Left renal pelvis (tissue), 4 donors: ENCODE results near the gene PSMD13. TPM values are rescaled to one million over a fixed set of nuclear protein-coding genes. Genes with fewer than 3 reads are reported as not detected.

ENCODE experiments used
- DNase-seq, 4 donors: peaks; one replicate each; pipeline ENCODE4 v3.0.0-alpha.2; 2013; ENCODE audit warnings: low read depth in 4 of 4, low spot score in 3 of 4
- polyA plus RNA-seq, 4 donors: library from polyadenylated mRNA; unstranded; fragments of 120-200 nt; gene quantifications; one replicate each; pipeline ENCODE4 v1.2.1, GENCODE V29; 2013; ENCODE audit not compliant: insufficient read length in 4 of 4

The PSMD13 gene
- polyA plus RNA-seq, 4 donors = 103 to 148 (median 140) TPM

DNA sequence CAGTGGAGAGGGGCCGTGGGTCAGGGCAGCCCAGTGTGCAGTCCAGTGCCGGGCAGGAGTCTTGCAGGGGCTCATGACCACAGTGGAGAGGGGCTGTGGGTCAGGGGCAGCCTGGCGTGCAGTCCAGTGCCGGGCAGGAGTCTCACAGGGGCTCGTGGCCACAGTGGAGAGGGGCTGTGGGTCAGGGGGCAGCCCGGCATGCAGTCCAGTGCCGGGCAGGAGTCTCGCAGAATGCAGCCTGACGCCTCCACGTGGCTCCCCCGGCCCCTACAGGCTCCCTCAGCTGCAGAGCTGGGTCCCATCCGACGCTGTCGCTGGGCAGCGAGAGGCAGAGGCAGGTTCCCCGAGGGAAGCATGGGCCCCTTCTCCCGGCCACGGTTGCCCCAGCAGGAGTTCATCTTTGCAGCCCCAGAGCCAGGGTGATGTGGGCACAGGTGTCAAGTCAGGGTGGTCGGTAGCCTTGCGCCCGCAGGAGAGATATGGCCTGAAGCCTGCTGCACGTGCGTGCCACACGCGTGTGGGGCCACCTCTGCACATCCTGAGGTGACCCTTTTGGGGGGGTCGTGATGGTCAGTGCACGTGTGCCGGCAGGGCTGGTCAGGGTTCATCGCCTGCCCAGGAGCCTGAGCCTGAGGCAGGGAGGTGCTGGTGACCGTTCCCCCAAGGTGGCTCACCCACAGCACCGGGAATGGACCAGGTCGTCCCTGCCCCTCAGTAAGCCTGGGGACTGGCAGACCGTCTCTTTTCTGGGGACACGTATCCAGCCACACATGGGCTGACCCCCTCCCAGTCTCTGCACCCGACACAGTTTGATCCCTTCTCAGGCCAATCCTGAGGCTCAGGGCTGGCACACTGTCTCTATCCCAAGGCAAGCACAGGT, 59.6 kb downstream of the PSMD13 start:
- no peak for DNase-seq

DNA sequence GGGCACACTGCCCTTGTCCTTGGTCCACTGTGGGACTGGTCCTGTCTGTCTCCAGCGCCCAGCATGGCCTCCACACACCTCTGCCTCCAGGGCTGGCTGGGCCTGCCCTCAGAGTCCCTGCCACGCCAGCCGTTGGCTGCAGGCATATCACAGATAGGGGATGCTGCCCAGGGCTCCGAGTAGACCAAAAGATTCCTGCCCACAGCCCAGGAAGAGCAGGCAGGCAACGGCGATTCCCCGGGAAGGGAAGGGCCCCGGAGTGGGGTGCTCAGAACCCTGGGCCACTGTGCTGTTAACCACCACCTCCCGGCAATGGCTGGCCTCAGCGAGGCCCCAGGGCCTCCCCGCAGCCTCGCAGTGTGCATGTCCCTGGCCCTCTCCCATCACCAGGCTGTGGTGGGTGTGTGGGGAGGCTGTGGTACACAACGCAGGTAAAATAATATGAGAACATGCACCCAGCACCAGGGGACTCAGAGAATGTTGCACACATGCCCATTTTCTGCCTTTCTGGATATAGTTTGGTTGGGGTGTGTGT, 60.3 kb downstream of the PSMD13 start:
- DNase-seq = no peak

DNA sequence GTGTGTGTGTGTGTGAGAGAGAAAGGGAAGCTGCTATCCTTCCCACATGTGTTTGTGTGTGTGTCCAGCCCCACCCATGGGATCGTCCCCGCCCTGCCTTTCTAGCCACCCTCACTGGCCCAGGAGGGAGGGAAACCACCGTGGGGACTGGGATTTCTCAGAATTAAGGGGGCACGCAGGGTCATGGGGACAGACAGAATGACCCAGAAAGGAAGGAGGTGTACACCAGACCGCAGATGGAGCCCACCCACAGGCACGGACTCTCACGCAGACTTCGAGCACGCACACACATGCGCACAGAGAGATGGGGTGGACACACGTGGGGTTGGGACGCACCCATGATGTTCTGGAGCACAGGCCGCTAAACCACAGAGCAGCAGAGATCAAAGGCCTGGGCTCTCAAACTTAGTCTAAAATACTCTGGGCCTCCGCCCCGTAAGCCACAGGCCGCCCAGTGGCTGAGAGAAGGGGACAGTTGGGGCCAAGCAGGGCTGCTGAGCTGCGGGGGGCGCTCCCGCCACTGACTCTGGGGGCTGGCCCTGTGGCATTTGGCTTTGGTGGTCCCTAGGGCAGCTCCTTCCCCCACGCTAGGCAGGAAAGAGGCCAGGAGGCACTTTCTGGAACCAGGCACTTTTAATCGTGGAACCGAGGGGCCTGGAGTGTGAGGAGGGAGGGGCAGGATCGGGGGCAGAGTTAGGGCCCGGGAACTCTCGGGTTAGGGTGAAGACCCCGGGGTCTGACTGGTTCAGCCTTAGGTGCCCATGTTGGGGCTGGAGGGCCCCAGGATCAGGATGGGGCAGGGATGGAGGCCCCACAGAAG, 61.0 kb downstream of the PSMD13 start:
- DNase-seq = no peak

DNA sequence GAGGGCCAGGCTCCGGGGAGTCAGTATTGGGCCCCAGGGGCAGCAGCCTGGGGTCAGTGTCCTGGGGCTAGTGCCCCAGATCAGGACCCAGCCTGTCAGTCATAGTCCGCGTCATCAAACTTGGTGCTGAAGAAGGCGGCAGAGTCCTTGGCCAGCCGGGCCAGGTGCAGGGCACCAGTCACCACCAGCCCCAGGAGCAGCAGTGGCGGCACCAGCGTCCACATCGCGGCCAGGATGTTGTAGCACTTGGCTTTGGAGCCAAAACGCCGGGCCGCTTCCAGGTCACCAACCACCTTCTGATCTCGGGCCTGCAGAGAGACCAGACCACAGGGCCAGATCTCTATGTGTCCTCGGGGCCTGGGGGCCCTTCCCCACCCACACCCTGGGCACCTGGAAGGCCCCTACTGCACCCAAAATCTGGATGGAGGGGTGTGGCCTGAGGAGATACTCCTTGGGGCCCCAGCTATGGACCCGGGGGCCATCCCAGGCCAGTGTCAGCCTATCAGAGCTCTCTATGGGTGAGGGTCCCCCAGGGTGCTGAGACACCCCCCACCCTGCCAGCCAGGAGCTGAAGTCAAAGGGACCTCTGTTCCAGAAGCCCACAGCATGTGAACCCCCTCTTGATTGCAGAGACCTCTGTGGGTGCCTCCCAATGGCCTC, 61.8 kb downstream of the PSMD13 start:
- no peak for DNase-seq

GRCh38 chr11:299081-299891, 62.5 kb downstream of the PSMD13 start, which contains the start of gene IFITM5:
IFITM5 (minus strand) TSS chr11:299526; CDS start chr11:299490, 36 bp downstream.
- no peak for DNase-seq

- no peak for DNase-seq
These were observed 63.4 kb downstream of the PSMD13 start for GRCh38 chr11:299951-300735.

Other genes starting within 250 kb of the PSMD13 start
- not detected for gene SCGB1C1, start 43.9 kb upstream of the PSMD13 start, polyA plus RNA-seq
- 10 to 100 TPM; 38.7 to 46.1 (median 45.8) TPM for gene BET1L, start 29.6 kb upstream of the PSMD13 start, polyA plus RNA-seq
- 10 to 100 TPM; 68.7 to 87.3 (median 84.3) TPM for gene RIC8A, start 29.3 kb upstream of the PSMD13 start, polyA plus RNA-seq
- 10 to 100 TPM; 22.6 to 38.2 (median 25.7) TPM for gene SIRT3, start 634 bp upstream of the PSMD13 start, polyA plus RNA-seq
- gene NLRP6, start 41.4 kb downstream of the PSMD13 start, polyA plus RNA-seq = under 1 TPM; 0.04 to 0.50 (median 0.22) TPM
- gene PGGHG, start 52.1 kb downstream of the PSMD13 start, polyA plus RNA-seq = 10 to 100 TPM in 3 of 4 donors, 1 to 10 TPM in 1; 8.3 to 25.1 (median 16.7) TPM
- under 1 TPM in 3 of 4 donors, not detected in 1; 0.18 to 0.49 (median 0.35) TPM for gene IFITM5, start 62.5 kb downstream of the PSMD13 start, polyA plus RNA-seq
- 100 to 1,000 TPM; 157 to 239 (median 215) TPM for gene IFITM2, start 70.8 kb downstream of the PSMD13 start, polyA plus RNA-seq
- 10 to 100 TPM; 25.0 to 40.4 (median 35.2) TPM for gene IFITM1, start 77.1 kb downstream of the PSMD13 start, polyA plus RNA-seq
- 100 to 1,000 TPM; 285 to 490 (median 450) TPM for gene IFITM3, start 83.9 kb downstream of the PSMD13 start, polyA plus RNA-seq
- gene B4GALNT4, start 132.5 kb downstream of the PSMD13 start, polyA plus RNA-seq = 10 to 100 TPM; 48.1 to 95.7 (median 66.5) TPM
- gene PKP3, start 157.2 kb downstream of the PSMD13 start, polyA plus RNA-seq = 1 to 10 TPM in 3 of 4 donors, under 1 TPM in 1; 0.38 to 9.1 (median 4.9) TPM
- gene SIGIRR, start 178.0 kb downstream of the PSMD13 start, polyA plus RNA-seq = 10 to 100 TPM; 13.2 to 50.5 (median 35.5) TPM
- gene ANO9, start 205.0 kb downstream of the PSMD13 start, polyA plus RNA-seq = 10 to 100 TPM in 2 of 4 donors, 1 to 10 TPM in 1, under 1 TPM in 1; 0.72 to 14.7 (median 9.9) TPM
- 10 to 100 TPM; 22.9 to 46.4 (median 31.0) TPM for gene PTDSS2, start 213.3 kb downstream of the PSMD13 start, polyA plus RNA-seq